Upper lobe of left lung (tissue), 6 donors: Measurements from ENCODE around the gene UTF1. TPM values are rescaled to one million over a fixed set of nuclear protein-coding genes. Genes with fewer than 3 reads are reported as not detected.
A peak's percentile ranks its signal among the peaks of the same experiment; 100 is the strongest.

Source experiments
- ATAC-seq, 2 donors: fragments of 200-7000 bp; cut with Tn5 transposase; one replicate each; pipeline ENCODE4 v1.9.1; 2022; ENCODE audit warnings: mild to moderate bottlenecking in 2 of 2, moderate library complexity in 2 of 2; ENCODE audit not compliant: low FRiP score in 2 of 2
- DNase-seq, 2 donors: peaks; one replicate each; pipeline ENCODE4 v3.0.0-alpha.2; 2019 to 2020
- H3K27ac ChIP-seq, 4 donors: fragments of 200-600 bp; sonication (generic); one replicate each; pipeline ENCODE4 v1.5.1; 2016 to 2019
- H3K27me3 ChIP-seq, 4 donors: fragments of 200-600 bp; sonication (generic); one replicate each; pipeline ENCODE4 v1.5.1; 2017 to 2019
- H3K36me3 ChIP-seq, 4 donors: fragments of 200-600 bp; sonication (generic); one replicate each; pipeline ENCODE4 v1.5.1; 2016 to 2019
- H3K4me1 ChIP-seq, 4 donors: fragments of 200-600 bp; sonication (generic); one replicate each; pipeline ENCODE4 v1.5.1; 2018 to 2019
- H3K4me3 ChIP-seq, 4 donors: fragments of 200-600 bp; sonication (generic); one replicate each; pipeline ENCODE4 v1.5.1; 2017 to 2019; ENCODE audit warnings: mild to moderate bottlenecking in 2 of 4, moderate library complexity in 1 of 4
- H3K9me3 ChIP-seq, 4 donors: fragments of 200-600 bp; sonication (generic); one replicate each; pipeline ENCODE4 v1.5.1; 2018 to 2019
- CTCF ChIP-seq, 6 experiments: fragments of 450-650 bp in 4 of 6; fragments of 200-600 bp in 2 of 6; sonication (generic) in 2 of 6; IDR thresholded peaks; one replicate each; pipeline ENCODE4 v1.5.1; 2016 to 2019; ENCODE audit warnings: antibody characterized with exemption in 6 of 6
- EP300 ChIP-seq, 4 donors: sonication (generic); formaldehyde crosslinking; IDR thresholded peaks; one replicate each; pipeline ENCODE4 v1.5.1; 2017; ENCODE audit warnings: antibody characterized with exemption in 4 of 4, control low read depth in 2 of 4
- POLR2A ChIP-seq, 4 donors: fragments of 450-650 bp; IDR thresholded peaks; one replicate each; pipeline ENCODE4 v1.5.1; 2016 to 2017; ENCODE audit warnings: antibody characterized with exemption in 4 of 4, mild to moderate bottlenecking in 2 of 4
- POLR2AphosphoS5 ChIP-seq, 2 donors: sonication (generic); formaldehyde crosslinking; IDR thresholded peaks; one replicate each; pipeline ENCODE4 v1.5.1; 2017; ENCODE audit warnings: antibody characterized with exemption in 2 of 2
- WGBS, 2 donors: methylation state at CpG; one replicate each; pipeline ENCODE4 v1.1.5; 2017 to 2018; 5-methylcytosine and 5-hydroxymethylcytosine counted together
- total RNA-seq, 6 donors: library from RNA; depleted of rRNA in 4 of 6; stranded (reverse); fragments of >200 nt in 4 of 6; gene quantifications; one replicate each; pipeline versions ENCODE4 v1.1.0 to v1.2.1, GENCODE V29; 2016 to 2021
- donor health status: DM: no; HTN: no; CAD: no; lungs with moderate emphysema.
- donor health status: DM: no; HTN: yes; CAD: no; lungs with severe emphysema.

The UTF1 gene
- total RNA-seq, 6 donors from 2014 or later: 0.26 to 0.37 TPM; not detected in 4

GRCh38 chr10:133274751-133275683 lies 45.0 kb downstream of the UTF1 start:
- DNase-seq (peak; percentile 75 to 82), ATAC-seq (peak in 1 of 2 donors; percentile 11)
- peak in 1 of 2 donors; percentile 23 for TF ChIP-seq POLR2AphosphoS5 (IDR thresholded peaks at IDR 0.05)
- TF ChIP-seq POLR2A (IDR thresholded peaks at IDR 0.05): peak in 1 of 4 donors; percentile 33
- TF ChIP-seq EP300 (IDR thresholded peaks at IDR 0.05): no peak
- TF ChIP-seq CTCF (IDR thresholded peaks at IDR 0.05): no peak
- Histone ChIP-seq H3K9me3 (no peaks in the 10 kb centered on the region), H3K27me3 (peaks cover 0 to 4% (median 0%) of the 10 kb centered on the region in 4 donors), H3K27ac (peak overlapping the region; percentile 31 to 89 (median 85)), H3K4me3 (peak overlapping the region in 3 of 4 donors; percentile 39 to 44 (median 40)), H3K4me1 (peaks cover 16 to 55% (median 39%) of the 10 kb centered on the region in 4 donors), H3K36me3 (peaks cover 5 to 48% (median 25%) of the 10 kb centered on the region in 4 donors)
- WGBS, 2 donors: 27 to 33% methylated on average over 3 to 26 of the region's 26 CpGs

GRCh38 chr10:133275684-133276092 lies 45.7 kb downstream of the UTF1 start:
- no peak for ATAC-seq

GRCh38 chr10:133276100-133276434 lies 46.0 kb downstream of the UTF1 start:
- Histone ChIP-seq H3K27me3 (peaks cover 0 to 4% (median 0%) of the 10 kb centered on the region in 4 donors), H3K4me1 (peaks cover 16 to 55% (median 40%) of the 10 kb centered on the region in 4 donors), H3K4me3 (peak overlapping the region; percentile 35 to 44 (median 40)), H3K36me3 (peaks cover 5 to 48% (median 24%) of the 10 kb centered on the region in 4 donors), H3K9me3 (no peaks in the 10 kb centered on the region), H3K27ac (peak overlapping the region; percentile 74 to 89 (median 85))
- DNase-seq (no peak), ATAC-seq (no peak)
- 19 to 26% methylated on average over 2 to 6 of the region's 6 CpGs for WGBS, 2 donors
- TF ChIP-seq EP300 (IDR thresholded peaks at IDR 0.05): no peak
- no peak for TF ChIP-seq CTCF (IDR thresholded peaks at IDR 0.05)
- TF ChIP-seq POLR2A (IDR thresholded peaks at IDR 0.05): no peak
- TF ChIP-seq POLR2AphosphoS5 (IDR thresholded peaks at IDR 0.05): no peak

More at GRCh38 chr10:133275684-133276092, 45.7 kb downstream of the UTF1 start:
- Histone ChIP-seq H3K4me1 (peaks cover 16 to 55% (median 40%) of the 10 kb centered on the region in 4 donors), H3K9me3 (no peaks in the 10 kb centered on the region), H3K27me3 (peaks cover 0 to 4% (median 0%) of the 10 kb centered on the region in 4 donors), H3K36me3 (peaks cover 5 to 48% (median 26%) of the 10 kb centered on the region in 4 donors), H3K4me3 (peak overlapping the region in 3 of 4 donors; percentile 39 to 44 (median 40)), H3K27ac (peak overlapping the region; percentile 31 to 89 (median 85))
- WGBS, 2 donors: 0 to 13% methylated on average over 1 to 8 of the region's 12 CpGs
- DNase-seq: peak in 1 of 2 donors; percentile 81
- TF ChIP-seq EP300 (IDR thresholded peaks at IDR 0.05) (no peak), POLR2A (IDR thresholded peaks at IDR 0.05) (peak in 1 of 4 donors; percentile 2)

- Histone ChIP-seq H3K27ac (peak within 1 kb of the TSS; percentile 82 to 89 (median 87)), H3K9me3 (no peaks in the 10 kb centered on the region), H3K27me3 (peaks cover 0 to 4% (median 0%) of the 10 kb centered on the region in 4 donors), H3K4me1 (peaks cover 16 to 55% (median 40%) of the 10 kb centered on the region in 4 donors), H3K36me3 (peaks cover 5 to 49% (median 24%) of the 10 kb centered on the region in 4 donors), H3K4me3 (peak within 1 kb of the TSS; percentile 35 to 44 (median 40))
- 7% methylated on average over 33 of the region's 63 CpGs; no CpG with 5 or more reads in 1 of the 2 donors for WGBS, 2 donors
- peak in 1 of 4 donors; percentile 76 for TF ChIP-seq POLR2A (IDR thresholded peaks at IDR 0.05)
- TF ChIP-seq POLR2AphosphoS5 (IDR thresholded peaks at IDR 0.05): peak in 1 of 2 donors; percentile 43
- no peak for TF ChIP-seq CTCF (IDR thresholded peaks at IDR 0.05)
- no peak for TF ChIP-seq EP300 (IDR thresholded peaks at IDR 0.05)
- peak in 1 of 2 donors; percentile 28 for ATAC-seq
- peak; percentile 67 to 94 for DNase-seq
Measured at GRCh38 chr10:133276435-133277201, 46.6 kb downstream of the UTF1 start, which contains the start of gene ADAM8. ADAM8 (minus strand) TSS chr10:133276868; CDS start chr10:133276817, 51 bp downstream.
